Stimulated activated CD4-positive, alpha-beta T cell treated with anti-CD3 and anti-CD28 coated beads, Interleukin-4, amount 100 ng/mL, for 4 hours (primary cell): Measurements from ENCODE around the gene ENTPD8.
A peak's percentile ranks its signal among the peaks of the same experiment; 100 is the strongest.
"Not testable (repeated sequence)": the region's sequence is repeated elsewhere in the genome, so short reads cannot be mapped to it uniquely, and the experiment has no call there.

Experiments used
- DNase-seq, 2 experiments: peaks; one replicate each; pipeline ENCODE4 v3.0.0-alpha.2; 2020

ENTPD8 gene

GRCh38 chr9:137475666-137476065, 34.5 kb upstream of the ENTPD8 start:
- no peak for DNase-seq

DNA sequence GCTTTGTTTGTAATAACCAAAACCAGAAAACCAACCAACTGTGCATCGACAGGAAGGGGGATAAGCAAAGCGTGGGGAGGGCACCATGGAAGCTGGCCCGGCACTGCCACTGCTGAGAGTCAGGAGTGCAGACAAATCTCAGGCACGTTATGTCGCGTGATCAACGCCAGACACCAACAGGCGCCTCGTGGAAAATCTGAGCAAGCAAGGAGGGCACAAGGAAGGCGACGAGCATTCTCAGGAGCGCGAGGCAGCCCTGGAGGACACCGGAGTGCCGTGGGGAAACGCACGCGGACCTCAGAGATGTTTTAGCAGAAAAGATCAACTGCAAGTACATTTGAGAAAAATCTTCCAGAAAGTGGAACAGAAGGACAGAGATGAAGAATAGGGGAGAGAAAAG, 33.1 kb upstream of the ENTPD8 start:
- DNase-seq = no peak

- no peak for DNase-seq
These were observed 29.6 kb upstream of the ENTPD8 start for GRCh38 chr9:137470785-137471184.

DNA sequence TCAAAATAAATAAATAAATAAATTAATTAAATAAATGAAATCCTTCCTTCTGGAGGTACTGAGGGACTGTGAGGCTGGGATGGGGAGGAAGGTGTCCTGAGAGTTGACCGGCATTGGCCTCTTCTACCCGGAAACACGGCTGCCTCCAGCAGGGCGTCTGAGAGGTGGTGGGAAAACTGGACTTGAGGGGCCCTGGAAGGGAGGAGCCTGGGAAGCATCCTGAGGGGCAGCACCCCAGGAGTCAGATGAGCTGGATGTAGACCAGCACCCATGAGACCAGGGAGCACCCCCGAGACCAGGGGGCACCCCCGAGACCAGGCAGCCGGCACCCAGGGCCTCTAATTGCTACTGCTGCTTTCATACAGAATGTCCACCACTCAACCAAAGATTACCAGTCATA, 26.7 kb upstream of the ENTPD8 start:
- DNase-seq = no peak

- no peak for DNase-seq
These were observed 26.0 kb upstream of the ENTPD8 start for GRCh38 chr9:137467161-137467581.

- not testable (repeated sequence) for DNase-seq
These were observed 25.4 kb upstream of the ENTPD8 start for GRCh38 chr9:137466389-137467085.

GRCh38 chr9:137465720-137466388, 24.7 kb upstream of the ENTPD8 start:
- DNase-seq = no peak

GRCh38 chr9:137465000-137465719, 24.0 kb upstream of the ENTPD8 start:
- no peak for DNase-seq

DNA sequence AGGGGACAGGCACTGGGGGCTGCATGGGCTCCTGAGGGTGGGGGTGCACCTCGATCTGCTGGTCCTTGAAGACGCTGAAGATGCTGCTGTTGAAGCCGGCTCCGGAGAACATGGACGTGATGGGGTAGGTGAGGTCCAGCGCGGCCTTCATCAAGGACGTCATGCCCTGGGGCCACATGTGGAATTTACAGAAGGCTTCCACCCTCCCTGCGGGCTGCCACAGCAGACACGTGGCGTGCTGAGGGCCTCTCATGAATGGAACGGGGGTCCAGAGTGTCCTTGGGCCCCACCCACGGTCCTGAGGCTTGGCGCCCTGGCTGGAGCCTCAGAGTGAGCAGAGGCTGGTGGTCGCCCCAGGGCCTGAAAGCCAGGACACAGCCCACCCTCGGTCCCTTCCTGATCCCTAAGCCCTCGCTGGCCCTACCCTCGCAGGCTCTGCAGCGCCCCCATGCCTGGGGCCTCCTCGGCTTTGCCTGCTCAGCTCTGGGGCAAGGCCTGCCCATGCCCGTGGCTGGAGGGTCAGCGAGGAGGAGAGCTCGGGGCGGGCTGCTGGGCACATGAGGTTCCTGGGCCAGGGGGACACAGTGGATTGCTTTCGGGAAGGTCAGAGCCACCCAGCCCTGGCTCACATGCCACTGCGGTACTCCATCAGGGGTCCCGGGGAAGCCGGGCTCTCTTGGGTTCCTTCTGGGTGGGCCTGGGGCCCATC, 23.3 kb upstream of the ENTPD8 start:
- DNase-seq = no peak

DNA sequence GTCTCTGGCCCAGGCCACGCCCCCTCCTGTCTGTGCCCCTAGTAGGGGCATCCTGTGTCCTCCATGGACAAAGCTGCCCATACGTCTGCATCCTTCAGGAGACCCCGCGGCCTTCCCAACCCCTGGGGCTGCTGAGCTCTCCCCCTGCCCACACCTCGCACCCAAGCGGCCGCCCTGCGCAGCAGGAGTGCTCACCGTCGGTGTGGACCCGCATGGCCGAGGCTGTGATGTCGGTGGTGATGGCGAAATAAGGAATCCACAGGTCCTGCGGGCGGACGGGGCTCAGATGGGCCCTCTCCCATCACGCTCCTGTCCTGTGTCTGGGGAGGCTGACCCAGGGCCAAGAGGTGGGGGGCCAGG, 22.8 kb upstream of the ENTPD8 start:
- no peak for DNase-seq

GRCh38 chr9:137462986-137463930, 22.1 kb upstream of the ENTPD8 start:
- DNase-seq = no peak

DNA sequence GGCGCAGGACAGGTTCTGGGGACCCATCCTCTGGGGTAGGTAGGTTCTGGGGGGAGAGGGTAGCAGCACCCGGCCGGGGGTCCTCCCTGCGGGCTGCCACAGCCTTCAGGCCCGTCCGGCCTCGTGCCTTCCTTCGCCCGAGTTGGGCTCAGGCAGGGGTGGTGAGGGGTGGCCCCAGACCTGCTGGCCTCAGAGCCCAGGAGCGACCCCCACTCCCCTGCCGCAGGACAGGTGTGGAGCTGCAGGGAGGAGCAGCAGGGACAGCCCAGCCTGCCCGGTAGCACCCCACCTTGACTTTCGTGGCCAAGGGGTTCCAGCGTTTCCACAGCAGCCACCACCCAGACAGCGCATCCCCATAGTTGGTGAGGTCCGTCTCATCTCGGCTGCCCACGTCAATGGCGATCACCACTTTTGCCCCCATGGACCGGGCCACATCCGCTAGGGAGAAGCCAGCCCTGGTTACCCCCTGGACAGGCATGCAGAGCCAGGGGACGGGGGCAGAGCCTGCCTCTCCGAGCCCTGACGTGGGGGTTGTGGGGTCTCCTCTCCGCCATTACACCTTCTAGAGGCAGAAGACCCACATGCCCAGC, 21.3 kb upstream of the ENTPD8 start:
- DNase-seq = no peak

- DNase-seq = peak; percentile 59 to 62
These were observed 20.7 kb upstream of the ENTPD8 start for GRCh38 chr9:137461663-137462395.

DNA sequence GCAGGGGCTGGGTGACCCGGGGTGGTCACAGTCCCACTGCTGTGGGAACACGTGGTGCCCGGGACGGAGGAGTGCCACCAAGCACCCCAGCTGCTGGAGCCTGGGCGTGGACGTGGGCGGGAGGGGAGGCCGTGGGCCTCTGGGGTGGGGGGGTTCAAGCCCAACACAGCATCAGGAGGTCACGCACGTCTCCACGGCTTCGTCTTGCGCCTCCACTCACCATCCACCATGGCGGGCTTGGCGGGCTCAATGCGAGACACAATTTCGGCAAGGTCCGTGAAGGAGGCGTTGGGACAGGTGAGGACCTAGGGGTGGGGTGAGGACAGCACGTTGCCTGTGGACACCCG, 20.1 kb upstream of the ENTPD8 start:
- no peak for DNase-seq

DNA sequence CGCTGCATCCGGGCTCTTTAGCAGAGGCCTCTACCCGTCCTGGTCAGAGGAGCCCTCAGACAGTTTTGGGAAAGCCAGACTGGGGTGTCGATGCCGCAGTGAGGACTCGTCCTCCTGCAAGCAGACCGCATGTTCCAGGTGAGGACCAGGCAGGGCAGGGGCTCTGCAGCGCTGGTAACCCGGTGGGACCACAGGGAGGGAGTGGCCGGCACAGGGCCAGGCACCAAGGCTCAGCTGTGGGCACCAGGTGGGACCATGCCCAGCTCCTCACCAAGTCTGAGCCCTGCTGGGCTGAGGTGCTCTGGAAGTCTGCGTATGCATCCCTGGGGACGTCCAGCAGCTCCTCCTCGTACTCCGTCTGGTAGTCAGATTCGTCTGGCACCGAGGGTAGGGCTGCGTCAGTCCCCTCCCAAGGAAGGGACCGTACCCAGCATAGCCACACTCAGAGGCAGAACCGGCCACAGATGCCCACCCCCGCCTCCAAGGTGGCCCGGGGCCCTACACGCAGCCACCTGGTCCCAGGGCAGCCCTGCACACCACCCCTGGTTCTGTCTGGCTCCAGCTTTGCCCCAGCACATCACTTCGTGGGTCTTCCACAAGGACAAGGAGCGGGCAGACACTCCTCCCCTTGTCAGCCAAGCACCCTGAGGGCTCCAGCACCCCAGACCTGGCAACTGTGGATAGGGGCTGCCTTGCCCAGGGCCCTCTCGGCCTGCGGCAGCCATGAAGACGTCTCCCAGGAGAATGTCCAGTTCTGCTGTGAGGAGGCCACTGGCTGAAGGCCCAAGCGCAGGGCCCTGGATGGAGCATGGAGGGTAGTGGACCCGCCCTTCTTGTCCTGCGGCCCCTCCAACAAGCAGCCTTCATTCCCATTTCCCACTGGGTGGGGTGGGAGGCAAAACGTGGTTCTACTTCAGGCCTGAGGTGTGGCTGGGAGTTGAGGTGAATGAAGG, 19.5 kb upstream of the ENTPD8 start:
- DNase-seq = no peak

GRCh38 chr9:137459601-137460362, 18.6 kb upstream of the ENTPD8 start:
- DNase-seq = no peak

DNA sequence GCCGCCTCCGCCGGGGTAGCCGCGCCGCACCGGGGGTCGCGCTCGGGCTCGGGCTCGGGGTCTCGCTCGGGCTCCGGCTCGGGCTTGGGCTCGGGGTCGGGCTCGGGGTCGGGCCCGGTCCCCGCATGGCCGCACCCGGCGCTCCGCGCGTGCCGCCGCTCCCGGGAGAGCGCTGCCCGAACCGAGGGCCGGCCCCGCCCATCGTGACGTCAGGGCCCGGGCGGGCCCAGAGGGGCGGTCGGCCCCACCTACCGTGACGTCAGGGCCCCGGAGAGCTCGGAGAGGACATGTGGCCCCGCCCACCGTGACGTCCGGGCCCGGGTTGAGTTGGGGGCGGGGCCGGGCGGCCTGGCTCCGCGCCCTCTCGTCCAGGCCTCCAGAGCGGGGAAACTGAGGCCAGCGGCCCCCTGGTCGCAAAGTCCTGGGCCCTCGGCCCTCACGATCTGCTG, 18.0 kb upstream of the ENTPD8 start, which contains the start of gene NSMF:
Gene NSMF (minus strand): TSS at position 183 of the 449 bp plus-strand sequence. CDS start 232 bp downstream, outside the sequence.
- DNase-seq = peak; percentile 93 to 98

GRCh38 chr9:137458194-137459151, 17.3 kb upstream of the ENTPD8 start:
- DNase-seq = no peak
